Measurements from ENCODE around the gene CYB561A3.
A peak's percentile ranks its signal among the peaks of the same experiment; 100 is the strongest.

The CYB561A3 gene

DNA sequence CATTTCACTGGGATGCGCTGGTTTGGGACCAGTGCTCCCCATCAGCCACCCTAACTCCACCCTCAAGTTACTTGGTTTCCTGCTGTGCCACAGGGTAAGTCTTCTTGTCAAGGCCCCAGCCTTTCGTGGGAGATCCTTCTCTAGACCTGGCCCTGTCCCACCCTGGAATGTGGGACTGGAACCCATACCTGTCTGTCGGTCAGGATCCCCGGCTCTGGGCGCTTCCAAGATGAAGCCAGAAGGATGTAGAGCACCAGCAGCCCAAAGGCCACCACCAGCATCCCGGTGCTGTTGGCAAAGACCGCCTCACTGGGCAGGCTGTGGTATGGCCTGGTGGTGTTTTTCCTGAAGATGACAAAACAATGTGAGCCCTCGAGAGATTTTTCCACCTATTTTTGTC lies 10.9 kb downstream of the CYB561A3 start:
- no peak for DNase-seq (ENCODE audit: low read depth in 2 of 2)
- TF ChIP-seq, protein P1, sequence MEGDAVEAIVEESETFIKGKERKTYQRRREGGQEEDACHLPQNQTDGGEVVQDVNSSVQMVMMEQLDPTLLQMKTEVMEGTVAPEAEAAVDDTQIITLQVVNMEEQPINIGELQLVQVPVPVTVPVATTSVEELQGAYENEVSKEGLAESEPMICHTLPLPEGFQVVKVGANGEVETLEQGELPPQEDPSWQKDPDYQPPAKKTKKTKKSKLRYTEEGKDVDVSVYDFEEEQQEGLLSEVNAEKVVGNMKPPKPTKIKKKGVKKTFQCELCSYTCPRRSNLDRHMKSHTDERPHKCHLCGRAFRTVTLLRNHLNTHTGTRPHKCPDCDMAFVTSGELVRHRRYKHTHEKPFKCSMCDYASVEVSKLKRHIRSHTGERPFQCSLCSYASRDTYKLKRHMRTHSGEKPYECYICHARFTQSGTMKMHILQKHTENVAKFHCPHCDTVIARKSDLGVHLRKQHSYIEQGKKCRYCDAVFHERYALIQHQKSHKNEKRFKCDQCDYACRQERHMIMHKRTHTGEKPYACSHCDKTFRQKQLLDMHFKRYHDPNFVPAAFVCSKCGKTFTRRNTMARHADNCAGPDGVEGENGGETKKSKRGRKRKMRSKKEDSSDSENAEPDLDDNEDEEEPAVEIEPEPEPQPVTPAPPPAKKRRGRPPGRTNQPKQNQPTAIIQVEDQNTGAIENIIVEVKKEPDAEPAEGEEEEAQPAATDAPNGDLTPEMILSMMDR (IDR thresholded peaks at IDR 0.05; ENCODE audit: low read depth, low read length), result no peak
- H3K4me3 ChIP-seq (replicated peaks in 1 of 2; ENCODE audit: low read depth in 2 of 2, low read length in 2 of 2), result no peak overlapping the region

DNA sequence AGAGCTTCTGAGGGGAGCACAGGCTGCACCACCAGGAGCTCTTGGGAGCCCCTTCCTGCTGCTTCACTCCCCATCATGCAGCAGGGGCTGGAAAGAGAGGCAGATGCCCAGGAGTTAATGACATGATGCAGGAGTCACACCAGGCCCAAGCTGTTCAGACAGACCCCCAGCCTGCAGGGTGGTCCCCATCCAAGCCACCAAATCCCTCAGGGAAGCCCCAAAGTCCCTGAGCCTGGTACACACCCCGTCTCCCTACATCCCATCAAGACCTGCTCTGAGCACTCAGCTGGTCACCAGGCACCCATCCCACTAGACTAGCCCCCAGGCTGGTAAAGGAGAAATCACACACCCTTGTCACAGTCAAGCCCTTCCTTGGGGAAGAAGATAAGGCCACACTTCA lies 11.3 kb downstream of the CYB561A3 start:
- H3K4me3 ChIP-seq (replicated peaks in 1 of 2; ENCODE audit: low read depth in 2 of 2, low read length in 2 of 2), result no peak overlapping the region
- no peak for DNase-seq (ENCODE audit: low read depth in 2 of 2)
- TF ChIP-seq, protein P1 (IDR thresholded peaks at IDR 0.05; ENCODE audit: low read depth, low read length), result no peak

DNA sequence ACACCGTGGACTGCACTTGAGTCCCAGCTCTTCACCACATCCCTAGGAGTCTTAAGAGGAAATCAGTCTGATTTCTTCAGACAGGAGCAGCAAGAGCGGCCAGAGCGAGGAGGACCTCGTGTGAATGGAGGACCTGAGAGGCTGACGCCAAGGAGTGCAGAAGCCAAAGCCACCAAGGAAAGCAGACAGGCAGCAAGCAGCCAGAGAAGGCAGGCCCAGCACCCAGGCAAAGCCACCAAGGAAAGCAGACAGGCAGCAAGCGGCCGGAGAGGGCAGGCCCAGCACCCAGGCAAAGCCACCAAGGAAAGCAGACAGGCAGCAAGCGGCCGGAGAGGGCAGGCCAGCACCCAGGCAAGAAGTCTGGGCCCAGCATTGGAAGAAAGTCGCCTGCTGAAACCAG lies 11.8 kb downstream of the CYB561A3 start:
- DNase-seq (ENCODE audit: low read depth in 2 of 2), result no peak
- H3K4me3 ChIP-seq (replicated peaks in 1 of 2; ENCODE audit: low read depth in 2 of 2, low read length in 2 of 2), result no peak overlapping the region
- TF ChIP-seq, protein P1 (IDR thresholded peaks at IDR 0.05; ENCODE audit: low read depth, low read length), result no peak

DNA sequence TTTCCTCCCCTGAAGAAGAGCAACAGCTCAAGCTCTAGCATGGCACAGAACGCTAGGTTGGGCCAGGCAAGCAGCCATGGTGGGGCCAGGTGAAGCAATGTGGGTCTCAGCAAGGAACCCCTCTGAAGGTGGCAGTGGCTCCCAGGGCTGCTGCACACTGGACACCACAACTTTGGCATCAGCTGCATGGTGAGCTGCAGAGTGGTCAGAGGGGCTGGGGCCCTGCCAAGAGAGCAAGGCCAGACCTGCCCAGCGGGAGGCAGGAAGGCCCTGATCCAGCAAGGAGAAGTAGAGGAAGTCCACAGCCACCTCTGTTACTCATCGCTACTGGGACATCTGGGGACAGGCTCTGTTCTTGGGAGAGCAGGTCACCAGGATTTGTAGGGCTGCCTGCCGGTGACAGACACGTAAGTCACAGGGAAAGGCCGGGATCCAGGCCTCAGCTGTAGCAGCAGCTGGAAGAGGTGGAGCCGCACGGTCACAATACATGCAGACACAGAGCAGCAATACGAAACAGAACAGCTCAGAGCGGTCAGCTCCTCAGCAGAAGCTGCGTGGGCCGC lies 12.4 kb downstream of the CYB561A3 start:
- TF ChIP-seq, protein P1 (IDR thresholded peaks at IDR 0.05; ENCODE audit: low read depth, low read length), result no peak
- no peak overlapping the region for H3K4me3 ChIP-seq (replicated peaks in 1 of 2; ENCODE audit: low read depth in 2 of 2, low read length in 2 of 2)
- DNase-seq (ENCODE audit: low read depth in 2 of 2), result no peak

DNA sequence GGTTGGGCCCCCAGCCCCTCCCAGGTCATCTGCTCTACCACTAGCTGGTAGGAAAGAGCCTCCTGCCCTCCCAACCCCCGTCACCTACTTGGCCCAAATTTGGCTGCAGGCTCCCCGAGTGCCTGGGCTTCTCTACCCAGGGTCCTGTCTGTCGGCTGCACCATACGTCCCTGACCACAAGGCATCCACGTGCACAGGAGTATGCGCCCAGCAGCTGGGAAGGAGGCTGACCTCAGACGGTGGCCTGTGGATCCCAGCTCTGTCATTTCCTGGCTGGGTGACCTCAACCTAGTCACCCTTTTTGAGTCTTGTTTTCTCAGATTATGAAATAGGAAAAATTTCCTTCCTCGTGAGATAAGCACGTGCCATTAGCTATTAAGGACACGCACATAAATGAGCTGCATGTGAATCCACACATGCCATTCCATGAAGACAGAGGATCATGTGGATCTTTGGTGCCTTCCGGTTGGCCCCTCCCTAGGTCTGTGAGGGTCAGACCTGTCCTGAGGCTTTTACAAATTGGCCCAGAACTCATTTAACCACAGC lies 13.7 kb downstream of the CYB561A3 start:
- TF ChIP-seq, protein P1 (IDR thresholded peaks at IDR 0.05; ENCODE audit: low read depth, low read length), result peak; percentile 12
- H3K4me3 ChIP-seq (replicated peaks in 1 of 2; ENCODE audit: low read depth in 2 of 2, low read length in 2 of 2), result no peak overlapping the region

DNA sequence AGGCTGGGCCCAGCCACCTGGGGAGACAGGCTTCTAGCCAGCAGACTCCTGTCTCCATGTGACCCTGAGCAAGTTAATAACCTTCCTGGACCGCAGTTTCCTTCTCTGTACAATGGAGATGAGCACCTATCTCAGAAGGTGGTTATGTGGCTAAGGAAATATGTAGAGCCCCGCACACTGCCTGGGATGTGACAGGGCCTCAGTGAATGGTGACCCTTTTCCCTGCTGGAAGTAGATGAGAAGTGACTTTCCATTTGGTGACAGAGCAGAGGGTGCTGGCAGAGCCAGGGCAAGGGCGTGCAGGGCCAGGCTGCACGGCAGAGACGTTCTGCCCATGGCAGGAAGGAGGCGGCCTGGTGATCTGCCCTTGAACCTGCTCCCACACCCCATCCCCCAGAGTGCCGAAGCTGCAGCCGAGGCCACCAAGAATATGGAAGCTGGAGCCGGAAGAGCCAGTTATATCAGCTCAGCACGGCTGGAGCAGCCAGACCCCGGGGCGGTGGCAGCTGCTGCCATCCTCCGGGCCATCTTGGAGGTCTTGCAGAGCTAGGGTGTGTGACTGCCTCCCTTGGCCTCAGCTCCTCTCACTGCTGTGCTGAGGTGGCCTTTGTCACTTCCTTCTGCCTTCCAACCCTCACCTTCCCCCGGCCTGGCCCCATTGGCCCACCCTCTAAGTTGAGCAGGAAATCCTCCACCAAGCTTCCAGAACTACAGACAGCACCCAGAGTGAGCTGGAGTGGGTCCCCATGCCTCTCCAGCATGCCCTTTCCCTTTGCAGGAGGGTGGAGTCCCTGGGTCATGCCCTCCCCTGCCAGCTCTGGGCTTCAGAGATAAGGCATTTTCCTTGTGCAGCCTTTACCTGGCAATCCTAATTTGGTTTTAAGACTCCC lies 15.5 kb downstream of the CYB561A3 start:
- no peak overlapping the region for H3K4me3 ChIP-seq (replicated peaks in 1 of 2; ENCODE audit: low read depth in 2 of 2, low read length in 2 of 2)
- no peak for DNase-seq (ENCODE audit: low read depth in 2 of 2)
- TF ChIP-seq, protein P1 (IDR thresholded peaks at IDR 0.05; ENCODE audit: low read depth, low read length), result no peak

More for the DNA sequence above, 13.7 kb downstream of the CYB561A3 start:
- DNase-seq (ENCODE audit: low read depth in 2 of 2), result peak; percentile 83 to 86
